IPS-15b (cell line): ENCODE data around the gene TNRC6C.

ENCODE experiments used
- H3K27me3 ChIP-seq: one replicate; pipeline ENCODE4 v1.6.1; 2013; ENCODE audit warnings: low read length; ENCODE audit not compliant: control insufficient read depth, insufficient read depth
- H3K36me3 ChIP-seq: one replicate; pipeline ENCODE4 v1.6.1; 2013; ENCODE audit warnings: low read length; ENCODE audit not compliant: control insufficient read depth, insufficient read depth
- H3K4me1 ChIP-seq: one replicate; pipeline ENCODE4 v1.6.1; 2013; ENCODE audit warnings: mild to moderate bottlenecking, low read length; ENCODE audit not compliant: control insufficient read depth, insufficient read depth
- H3K4me3 ChIP-seq: one replicate; pipeline ENCODE4 v1.5.1; 2013; ENCODE audit warnings: low read depth, low read length
- H3K9ac ChIP-seq: one replicate; pipeline ENCODE4 v1.6.1; 2013; ENCODE audit warnings: low read depth, mild to moderate bottlenecking, low read length
- H3K9me3 ChIP-seq: one replicate; pipeline ENCODE4 v1.6.1; 2013; ENCODE audit warnings: mild to moderate bottlenecking, low read length; ENCODE audit not compliant: control insufficient read depth, insufficient read depth

TNRC6C gene

DNA sequence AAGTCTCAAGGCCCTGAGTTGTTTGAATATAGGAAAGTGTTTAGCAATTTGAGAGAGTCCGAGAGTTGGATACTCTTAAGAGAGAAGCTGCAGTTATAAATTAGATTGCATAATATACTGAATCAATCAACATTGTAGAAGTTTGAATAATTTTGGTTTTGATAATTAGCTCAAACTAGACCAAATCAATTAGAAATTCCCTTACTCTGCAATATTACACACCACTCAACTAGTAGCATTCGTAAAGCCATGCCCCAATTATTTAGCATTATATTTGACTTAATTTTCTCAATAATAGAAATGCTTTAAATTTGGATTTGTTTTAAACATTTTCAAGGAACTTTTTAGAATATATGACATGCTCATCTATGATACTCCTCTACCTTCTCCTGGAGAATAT, 49.1 kb downstream of the TNRC6C start:
- Histone ChIP-seq H3K4me3 (no peak overlapping the region), H3K4me1 (no peaks in the 10 kb centered on the region), H3K9ac (no peak overlapping the region), H3K36me3 (no peaks in the 10 kb centered on the region), H3K27me3 (no peaks in the 10 kb centered on the region), H3K9me3 (no peaks in the 10 kb centered on the region)

DNA sequence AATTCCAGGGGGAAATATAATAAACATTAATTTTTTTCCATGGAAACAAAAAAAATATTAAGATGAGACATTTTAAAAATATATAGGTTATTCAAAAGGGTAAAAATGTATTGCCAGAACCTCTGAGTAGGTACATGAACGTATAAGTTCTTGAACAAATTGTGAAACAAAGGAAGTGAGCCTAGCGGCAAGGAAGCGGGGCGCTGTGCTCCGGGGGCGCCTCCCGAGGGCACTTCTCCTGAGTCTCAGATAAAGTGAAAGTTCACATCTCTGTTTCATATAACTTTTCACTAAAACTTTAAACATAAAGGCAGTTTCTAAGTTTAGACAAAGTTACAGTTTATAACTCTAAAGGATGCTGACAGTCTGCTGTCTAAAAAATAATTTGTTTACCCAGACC, 52.3 kb downstream of the TNRC6C start:
- no peaks in the 10 kb centered on the region for H3K36me3 ChIP-seq
- no peak overlapping the region for H3K4me3 ChIP-seq
- H3K27me3 ChIP-seq = no peaks in the 10 kb centered on the region
- H3K9ac ChIP-seq = no peak overlapping the region
- no peaks in the 10 kb centered on the region for H3K4me1 ChIP-seq
- no peaks in the 10 kb centered on the region for H3K9me3 ChIP-seq

GRCh38 chr17:78012428-78012827, 53.9 kb downstream of the TNRC6C start:
- Histone ChIP-seq H3K36me3 (no peaks in the 10 kb centered on the region), H3K27me3 (no peaks in the 10 kb centered on the region), H3K4me3 (no peak overlapping the region), H3K9me3 (no peaks in the 10 kb centered on the region), H3K9ac (no peak overlapping the region), H3K4me1 (no peaks in the 10 kb centered on the region)

GRCh38 chr17:78013683-78014467, 55.4 kb downstream of the TNRC6C start:
- H3K4me1 ChIP-seq = no peaks in the 10 kb centered on the region
- H3K36me3 ChIP-seq = no peaks in the 10 kb centered on the region
- H3K27me3 ChIP-seq = no peaks in the 10 kb centered on the region
- H3K9ac ChIP-seq = no peak overlapping the region
- H3K9me3 ChIP-seq = no peaks in the 10 kb centered on the region
- no peak overlapping the region for H3K4me3 ChIP-seq

- no peak overlapping the region for H3K4me3 ChIP-seq
- no peaks in the 10 kb centered on the region for H3K27me3 ChIP-seq
- no peaks in the 10 kb centered on the region for H3K4me1 ChIP-seq
- H3K9me3 ChIP-seq = no peaks in the 10 kb centered on the region
- H3K9ac ChIP-seq = no peak overlapping the region
- no peaks in the 10 kb centered on the region for H3K36me3 ChIP-seq
Measured at GRCh38 chr17:78014646-78015045, 56.1 kb downstream of the TNRC6C start.

DNA sequence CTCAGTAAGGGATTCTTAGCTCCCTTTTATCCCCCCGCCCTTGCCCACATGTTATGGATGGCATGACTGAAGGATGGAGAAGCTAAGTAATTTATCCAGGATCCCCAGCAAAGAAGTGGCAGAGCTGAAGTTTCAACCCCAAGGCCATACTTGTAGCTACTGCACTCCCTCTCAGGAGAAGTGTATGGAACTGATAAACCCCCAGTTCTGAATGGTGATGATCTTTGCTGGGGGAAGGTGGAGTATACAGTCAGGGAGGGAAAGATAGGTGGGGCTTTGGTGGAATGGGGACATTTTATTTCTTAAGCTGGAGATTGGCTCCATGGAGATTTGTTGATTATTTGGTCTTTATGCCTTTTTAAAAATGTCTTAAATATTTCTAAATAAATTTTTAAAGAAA, 58.3 kb downstream of the TNRC6C start:
- Histone ChIP-seq H3K4me3 (no peak overlapping the region), H3K4me1 (no peaks in the 10 kb centered on the region), H3K9ac (no peak overlapping the region), H3K27me3 (no peaks in the 10 kb centered on the region), H3K9me3 (no peaks in the 10 kb centered on the region), H3K36me3 (no peaks in the 10 kb centered on the region)

DNA sequence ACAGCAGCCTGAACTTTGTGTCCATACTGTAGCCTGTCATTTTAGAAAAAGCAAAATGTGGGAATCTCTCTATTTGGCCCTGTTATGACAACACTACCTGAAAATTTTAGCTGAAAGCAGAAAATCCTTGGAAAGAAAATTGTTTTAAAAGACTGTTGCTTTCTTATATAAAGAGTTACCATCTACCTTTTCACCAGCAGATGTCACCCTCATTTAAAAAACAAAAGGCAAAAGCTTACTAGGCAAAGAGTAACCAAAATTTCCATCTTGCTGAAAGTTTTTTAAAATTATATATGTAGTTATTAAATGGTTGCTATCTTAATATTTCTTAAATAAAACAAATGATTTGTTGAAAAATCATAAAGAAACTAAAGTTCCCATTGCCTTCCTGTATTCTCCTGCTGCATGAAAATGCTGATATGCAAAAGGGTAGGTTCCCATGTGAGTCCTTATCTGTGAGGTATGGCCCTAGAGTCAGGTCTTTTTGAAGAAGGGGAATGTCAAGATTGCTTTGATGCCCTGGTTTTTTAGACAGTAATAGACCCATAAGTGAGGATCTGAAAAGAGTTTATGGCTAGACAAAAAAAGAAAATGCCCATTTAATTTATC, 61.0 kb downstream of the TNRC6C start:
- H3K27me3 ChIP-seq = no peaks in the 10 kb centered on the region
- H3K36me3 ChIP-seq = no peaks in the 10 kb centered on the region
- H3K9me3 ChIP-seq = no peaks in the 10 kb centered on the region
- no peak overlapping the region for H3K4me3 ChIP-seq
- H3K4me1 ChIP-seq = no peaks in the 10 kb centered on the region
- no peak overlapping the region for H3K9ac ChIP-seq

DNA sequence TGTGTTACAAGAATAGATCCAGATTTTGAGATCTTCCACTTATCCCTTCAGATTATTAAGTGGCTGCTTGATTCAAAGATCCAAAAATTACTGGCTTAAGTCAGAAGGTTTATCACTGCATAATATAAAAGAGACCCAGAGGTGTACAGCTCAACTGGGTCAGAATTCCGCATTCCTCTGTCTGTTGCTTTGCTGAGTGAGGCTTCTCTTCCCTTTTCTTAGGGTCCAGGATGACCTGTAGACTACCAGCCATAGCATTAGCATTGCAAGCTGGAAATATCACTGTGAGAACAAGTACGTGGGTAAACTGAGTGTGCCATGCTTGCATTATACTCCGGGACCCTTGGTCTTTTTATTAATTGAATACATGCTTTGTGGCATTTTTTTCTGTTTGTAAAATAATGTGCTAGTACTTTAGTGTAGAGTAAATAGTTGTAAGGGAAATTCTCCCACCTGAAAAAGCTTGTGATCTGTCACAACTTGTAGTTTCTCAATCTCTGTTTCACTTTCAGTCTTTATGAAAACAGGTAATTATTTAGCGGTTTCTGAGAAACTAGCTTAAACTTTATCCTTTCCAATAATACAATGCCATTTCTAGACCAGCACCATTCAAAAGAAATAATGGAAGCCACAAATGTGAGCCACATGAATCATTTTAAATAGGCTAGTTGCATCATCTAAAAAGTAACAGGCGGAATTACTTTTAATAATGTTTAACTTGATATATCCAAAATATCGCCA, 61.6 kb downstream of the TNRC6C start:
- Histone ChIP-seq H3K4me1 (no peaks in the 10 kb centered on the region), H3K9me3 (no peaks in the 10 kb centered on the region), H3K9ac (no peak overlapping the region), H3K27me3 (no peaks in the 10 kb centered on the region), H3K4me3 (no peak overlapping the region), H3K36me3 (no peaks in the 10 kb centered on the region)

- Histone ChIP-seq H3K36me3 (no peaks in the 10 kb centered on the region), H3K9me3 (no peaks in the 10 kb centered on the region), H3K27me3 (no peaks in the 10 kb centered on the region), H3K9ac (no peak overlapping the region), H3K4me1 (no peaks in the 10 kb centered on the region), H3K4me3 (no peak overlapping the region)
Measured at GRCh38 chr17:78020717-78021108, 62.2 kb downstream of the TNRC6C start.

DNA sequence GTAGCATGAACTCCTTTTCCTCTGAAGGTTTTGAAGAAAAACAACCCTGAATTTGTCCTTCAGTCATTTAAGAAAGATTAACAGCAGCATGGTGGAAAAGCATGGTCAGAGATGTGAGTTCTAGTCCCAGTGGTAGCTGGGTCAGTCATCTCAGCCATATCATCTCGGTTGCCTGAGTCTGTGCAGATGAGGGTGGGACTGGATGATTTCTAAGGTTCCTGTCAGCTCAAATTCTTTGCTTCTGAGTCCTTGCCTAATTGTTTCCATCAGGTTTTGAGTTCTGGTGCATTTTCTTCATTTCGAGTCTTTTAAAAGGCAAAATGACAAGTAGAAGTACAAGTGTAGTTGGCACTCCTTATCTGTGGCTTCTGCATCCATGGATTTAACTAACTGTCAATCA, 63.9 kb downstream of the TNRC6C start:
- Histone ChIP-seq H3K9me3 (no peaks in the 10 kb centered on the region), H3K27me3 (no peaks in the 10 kb centered on the region), H3K4me3 (no peak overlapping the region), H3K4me1 (no peaks in the 10 kb centered on the region), H3K36me3 (no peaks in the 10 kb centered on the region), H3K9ac (no peak overlapping the region)

GRCh38 chr17:78023042-78023441, 64.5 kb downstream of the TNRC6C start:
- no peaks in the 10 kb centered on the region for H3K27me3 ChIP-seq
- no peak overlapping the region for H3K9ac ChIP-seq
- H3K4me3 ChIP-seq = no peak overlapping the region
- no peaks in the 10 kb centered on the region for H3K9me3 ChIP-seq
- no peaks in the 10 kb centered on the region for H3K4me1 ChIP-seq
- no peaks in the 10 kb centered on the region for H3K36me3 ChIP-seq

DNA sequence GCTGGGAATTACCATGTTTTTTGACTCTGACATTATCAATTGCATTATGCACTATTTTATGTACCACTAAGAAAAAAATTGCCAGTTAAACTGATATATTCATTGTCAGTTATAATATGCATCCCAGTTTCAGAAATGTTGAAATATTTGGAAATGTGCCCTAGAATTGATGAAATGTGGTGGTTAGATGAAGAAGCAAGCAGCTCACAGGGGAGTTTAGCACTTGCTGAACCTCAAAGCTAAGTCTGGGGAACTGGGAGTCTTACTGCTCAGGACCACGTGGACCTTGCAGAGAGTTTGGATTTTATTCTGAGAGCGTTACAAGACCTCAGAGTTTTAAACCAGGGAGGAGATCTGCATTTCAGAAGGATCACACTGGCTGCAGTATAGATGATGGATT, 67.9 kb downstream of the TNRC6C start:
- Histone ChIP-seq H3K4me1 (no peaks in the 10 kb centered on the region), H3K36me3 (no peaks in the 10 kb centered on the region)

More for the DNA sequence above, 67.9 kb downstream of the TNRC6C start:
- H3K4me3 ChIP-seq = no peak overlapping the region
- H3K9ac ChIP-seq = no peak overlapping the region
- H3K9me3 ChIP-seq = no peaks in the 10 kb centered on the region
- no peaks in the 10 kb centered on the region for H3K27me3 ChIP-seq
